Measurements from ENCODE around the gene RET.

RET gene

GRCh38 chr10:43053825-43054224, 23.0 kb upstream of the RET start:
- no peak overlapping the region for H3K4me3 ChIP-seq (ENCODE audit: insufficient read length, low read depth)
- no peaks in the 10 kb centered on the region for H3K27me3 ChIP-seq (ENCODE audit: insufficient read depth, insufficient read length)
- TF ChIP-seq ZNF274 (IDR thresholded peaks at IDR 0.05; ENCODE audit: low read depth, low read length): no peak
- TF ChIP-seq YY1 (IDR thresholded peaks at IDR 0.05; ENCODE audit: insufficient read depth, insufficient read length): no peak
- no peak for TF ChIP-seq SUZ12 (IDR thresholded peaks at IDR 0.05; ENCODE audit: extremely low read depth, insufficient read depth, insufficient read length)
- H3K4me1 ChIP-seq (ENCODE audit: insufficient read depth, insufficient read length): peaks cover 1% of the 10 kb centered on the region
- H3K9ac ChIP-seq (ENCODE audit: insufficient read length, low read depth): no peak overlapping the region
- no peaks in the 10 kb centered on the region for H3K36me3 ChIP-seq (ENCODE audit: insufficient read depth, insufficient read length, low read length)
- H3K9me3 ChIP-seq (ENCODE audit: insufficient read depth, low read length): no peaks in the 10 kb centered on the region
- DNase-seq (ENCODE audit: low read depth, low spot score): no peak

- H3K9ac ChIP-seq (ENCODE audit: insufficient read length, low read depth): no peak overlapping the region
- no peaks in the 10 kb centered on the region for H3K9me3 ChIP-seq (ENCODE audit: insufficient read depth, low read length)
- TF ChIP-seq SUZ12 (IDR thresholded peaks at IDR 0.05; ENCODE audit: extremely low read depth, insufficient read depth, insufficient read length) (no peak), ZNF274 (IDR thresholded peaks at IDR 0.05; ENCODE audit: low read depth, low read length) (no peak), YY1 (IDR thresholded peaks at IDR 0.05; ENCODE audit: insufficient read depth, insufficient read length) (no peak)
Observed at GRCh38 chr10:43054593-43054992, 22.3 kb upstream of the RET start.

GRCh38 chr10:43055217-43055616, 21.7 kb upstream of the RET start:
- no peaks in the 10 kb centered on the region for H3K27me3 ChIP-seq (ENCODE audit: insufficient read depth, insufficient read length)
- no peak overlapping the region for H3K4me3 ChIP-seq (ENCODE audit: insufficient read length, low read depth)
- H3K9me3 ChIP-seq (ENCODE audit: insufficient read depth, low read length): no peaks in the 10 kb centered on the region
- DNase-seq (ENCODE audit: low read depth, low spot score): no peak
- H3K36me3 ChIP-seq (ENCODE audit: insufficient read depth, insufficient read length, low read length): no peaks in the 10 kb centered on the region
- H3K4me1 ChIP-seq (ENCODE audit: insufficient read depth, insufficient read length): no peaks in the 10 kb centered on the region
- TF ChIP-seq ZNF274 (IDR thresholded peaks at IDR 0.05; ENCODE audit: low read depth, low read length): no peak
- TF ChIP-seq YY1 (IDR thresholded peaks at IDR 0.05; ENCODE audit: insufficient read depth, insufficient read length): no peak
- TF ChIP-seq SUZ12 (IDR thresholded peaks at IDR 0.05; ENCODE audit: extremely low read depth, insufficient read depth, insufficient read length): no peak
- H3K9ac ChIP-seq (ENCODE audit: insufficient read length, low read depth): no peak overlapping the region

More at GRCh38 chr10:43054593-43054992, 22.3 kb upstream of the RET start:
- Histone ChIP-seq H3K27me3 (ENCODE audit: insufficient read depth, insufficient read length) (no peaks in the 10 kb centered on the region), H3K36me3 (ENCODE audit: insufficient read depth, insufficient read length, low read length) (no peaks in the 10 kb centered on the region), H3K4me3 (ENCODE audit: insufficient read length, low read depth) (no peak overlapping the region), H3K4me1 (ENCODE audit: insufficient read depth, insufficient read length) (no peaks in the 10 kb centered on the region)
- no peak for DNase-seq (ENCODE audit: low read depth, low spot score)

DNA sequence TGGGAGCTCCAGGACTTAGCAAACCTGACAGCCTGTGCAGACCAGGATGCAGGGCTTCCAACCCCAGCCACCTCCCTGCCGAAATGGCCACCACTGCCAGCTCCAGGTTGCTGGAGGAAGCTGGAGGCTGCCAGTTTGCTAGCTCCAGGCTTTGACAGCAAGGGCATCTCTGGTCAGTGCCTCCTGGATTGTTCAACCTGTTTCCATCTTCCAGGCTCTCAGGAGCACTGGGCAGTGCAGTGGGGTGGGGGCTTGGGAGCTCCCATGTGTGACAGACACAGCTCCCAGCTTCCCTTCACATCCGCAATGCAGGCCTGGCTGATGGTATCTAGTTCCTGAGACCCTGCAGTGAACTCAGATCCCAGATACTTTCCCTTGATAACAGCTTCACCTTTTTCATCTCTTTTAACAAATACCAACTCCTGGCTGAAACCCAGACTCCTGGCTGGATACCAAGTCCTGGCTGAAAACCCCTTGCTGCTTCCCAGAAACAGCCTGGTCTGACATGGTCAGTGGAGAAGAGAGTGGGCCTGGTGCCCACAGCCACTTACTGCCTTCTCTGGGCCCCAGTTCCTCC, 20.8 kb upstream of the RET start:
- TF ChIP-seq SUZ12 (IDR thresholded peaks at IDR 0.05; ENCODE audit: extremely low read depth, insufficient read depth, insufficient read length) (no peak), YY1 (IDR thresholded peaks at IDR 0.05; ENCODE audit: insufficient read depth, insufficient read length) (no peak), ZNF274 (IDR thresholded peaks at IDR 0.05; ENCODE audit: low read depth, low read length) (no peak)
- no peaks in the 10 kb centered on the region for H3K4me1 ChIP-seq (ENCODE audit: insufficient read depth, insufficient read length)
- H3K27me3 ChIP-seq (ENCODE audit: insufficient read depth, insufficient read length): no peaks in the 10 kb centered on the region
- no peak overlapping the region for H3K4me3 ChIP-seq (ENCODE audit: insufficient read length, low read depth)
- DNase-seq (ENCODE audit: low read depth, low spot score): no peak
- H3K9ac ChIP-seq (ENCODE audit: insufficient read length, low read depth): no peak overlapping the region
- no peaks in the 10 kb centered on the region for H3K9me3 ChIP-seq (ENCODE audit: insufficient read depth, low read length)
- no peaks in the 10 kb centered on the region for H3K36me3 ChIP-seq (ENCODE audit: insufficient read depth, insufficient read length, low read length)

- Histone ChIP-seq H3K4me3 (ENCODE audit: insufficient read length, low read depth) (no peak overlapping the region), H3K9me3 (ENCODE audit: insufficient read depth, low read length) (no peaks in the 10 kb centered on the region), H3K4me1 (ENCODE audit: insufficient read depth, insufficient read length) (no peaks in the 10 kb centered on the region), H3K36me3 (ENCODE audit: insufficient read depth, insufficient read length, low read length) (no peaks in the 10 kb centered on the region), H3K27me3 (ENCODE audit: insufficient read depth, insufficient read length) (no peaks in the 10 kb centered on the region), H3K9ac (ENCODE audit: insufficient read length, low read depth) (no peak overlapping the region)
- DNase-seq (ENCODE audit: low read depth, low spot score): no peak
- no peak for TF ChIP-seq ZNF274 (IDR thresholded peaks at IDR 0.05; ENCODE audit: low read depth, low read length)
- no peak for TF ChIP-seq SUZ12 (IDR thresholded peaks at IDR 0.05; ENCODE audit: extremely low read depth, insufficient read depth, insufficient read length)
- no peak for TF ChIP-seq YY1 (IDR thresholded peaks at IDR 0.05; ENCODE audit: insufficient read depth, insufficient read length)
Observed at GRCh38 chr10:43056568-43057011, 20.3 kb upstream of the RET start.

GRCh38 chr10:43057231-43057711, 19.6 kb upstream of the RET start:
- H3K4me1 ChIP-seq (ENCODE audit: insufficient read depth, insufficient read length): no peaks in the 10 kb centered on the region
- H3K36me3 ChIP-seq (ENCODE audit: insufficient read depth, insufficient read length, low read length): no peaks in the 10 kb centered on the region
- H3K9me3 ChIP-seq (ENCODE audit: insufficient read depth, low read length): no peaks in the 10 kb centered on the region
- TF ChIP-seq SUZ12 (IDR thresholded peaks at IDR 0.05; ENCODE audit: extremely low read depth, insufficient read depth, insufficient read length) (no peak), YY1 (IDR thresholded peaks at IDR 0.05; ENCODE audit: insufficient read depth, insufficient read length) (no peak), ZNF274 (IDR thresholded peaks at IDR 0.05; ENCODE audit: low read depth, low read length) (no peak)
- DNase-seq (ENCODE audit: low read depth, low spot score): no peak
- no peaks in the 10 kb centered on the region for H3K27me3 ChIP-seq (ENCODE audit: insufficient read depth, insufficient read length)
- no peak overlapping the region for H3K9ac ChIP-seq (ENCODE audit: insufficient read length, low read depth)
- H3K4me3 ChIP-seq (ENCODE audit: insufficient read length, low read depth): no peak overlapping the region

DNA sequence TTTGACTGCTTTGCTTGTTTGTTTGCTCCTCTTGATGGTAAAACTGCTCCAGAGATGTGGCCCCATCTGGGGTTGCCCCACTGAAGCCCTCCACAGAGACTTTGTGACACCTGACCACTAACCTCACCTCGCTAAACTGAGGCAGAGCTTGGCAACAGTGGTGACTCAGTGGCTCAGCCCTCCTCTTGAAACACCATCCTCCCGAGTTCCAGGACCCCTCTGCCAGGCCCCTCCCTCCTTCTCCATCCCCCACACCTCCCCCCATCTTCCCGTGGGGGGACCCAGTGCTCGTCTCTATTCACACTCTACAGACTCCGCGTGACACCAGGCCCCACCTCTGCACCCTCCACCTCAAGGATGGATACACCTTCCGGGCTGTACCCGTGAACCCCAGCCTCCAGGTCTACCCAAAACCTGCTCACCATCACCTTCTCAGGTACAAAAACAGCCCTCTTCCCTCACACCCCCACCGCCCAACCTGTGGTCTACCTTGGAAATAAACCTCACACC, 19.0 kb upstream of the RET start:
- H3K9me3 ChIP-seq (ENCODE audit: insufficient read depth, low read length): no peaks in the 10 kb centered on the region
- no peaks in the 10 kb centered on the region for H3K36me3 ChIP-seq (ENCODE audit: insufficient read depth, insufficient read length, low read length)
- TF ChIP-seq YY1 (IDR thresholded peaks at IDR 0.05; ENCODE audit: insufficient read depth, insufficient read length) (no peak), ZNF274 (IDR thresholded peaks at IDR 0.05; ENCODE audit: low read depth, low read length) (no peak)
- H3K9ac ChIP-seq (ENCODE audit: insufficient read length, low read depth): no peak overlapping the region
- H3K27me3 ChIP-seq (ENCODE audit: insufficient read depth, insufficient read length): no peaks in the 10 kb centered on the region
- H3K4me3 ChIP-seq (ENCODE audit: insufficient read length, low read depth): no peak overlapping the region
- no peak for DNase-seq (ENCODE audit: low read depth, low spot score)
- H3K4me1 ChIP-seq (ENCODE audit: insufficient read depth, insufficient read length): peaks cover 2% of the 10 kb centered on the region
